HEK293 (cell line): ENCODE results near the gene HNRNPM.

Experiments used
- ATF2 ChIP-seq: fragments of 450-650 bp; formaldehyde crosslinking; IDR thresholded peaks from 2 replicates; pipeline ENCODE4 v1.5.1; 2016; ENCODE audit warnings: missing biosample characterization, missing genetic modification characterization, low read depth
- BCL11B ChIP-seq: fragments of 450-650 bp; formaldehyde crosslinking; IDR thresholded peaks from 2 replicates; pipeline ENCODE4 v1.5.1; 2016; ENCODE audit warnings: low read depth, missing biosample characterization, missing genetic modification characterization
- HOXC10 ChIP-seq: sonication (generic); formaldehyde crosslinking; IDR thresholded peaks from 2 replicates; pipeline ENCODE4 v1.8.1; 2023; ENCODE audit warnings: mild to moderate bottlenecking, missing genetic modification reagents
- REST ChIP-seq: fragments of 450-650 bp; formaldehyde crosslinking; IDR thresholded peaks from 2 replicates; pipeline ENCODE4 v1.5.1; 2016; ENCODE audit warnings: missing biosample characterization, missing genetic modification characterization
- SETDB1 ChIP-seq: IDR thresholded peaks from one replicate; pipeline ENCODE4 v1.6.1; 2017; ENCODE audit warnings: mild to moderate bottlenecking, low read length, moderate library complexity, mixed read lengths; ENCODE audit not compliant: insufficient read length
- SP3 ChIP-seq: fragments of 450-650 bp; formaldehyde crosslinking; IDR thresholded peaks from 2 replicates; pipeline ENCODE4 v1.5.1; 2016; ENCODE audit warnings: missing biosample characterization, missing genetic modification characterization
- ZNF155 ChIP-seq: fragments of 450-650 bp; formaldehyde crosslinking; IDR thresholded peaks from 2 replicates; pipeline ENCODE4 v1.5.1; 2016; ENCODE audit warnings: missing biosample characterization, missing genetic modification characterization
- ZNF169 ChIP-seq: fragments of 450-650 bp; formaldehyde crosslinking; IDR thresholded peaks from 2 replicates; pipeline ENCODE4 v1.5.1; 2016; ENCODE audit warnings: missing biosample characterization, missing genetic modification characterization
- ZNF292 ChIP-seq: fragments of 450-650 bp; formaldehyde crosslinking; IDR thresholded peaks from 2 replicates; pipeline ENCODE4 v1.5.1; 2016; ENCODE audit warnings: low read depth, missing biosample characterization, missing genetic modification characterization, borderline replicate concordance
- ZNF391 ChIP-seq: fragments of 450-650 bp; formaldehyde crosslinking; IDR thresholded peaks from 2 replicates; pipeline ENCODE4 v1.5.1; 2016; ENCODE audit warnings: low read depth, missing biosample characterization, missing genetic modification characterization, borderline replicate concordance
- ZNF514 ChIP-seq: fragments of 450-650 bp; formaldehyde crosslinking; IDR thresholded peaks from 2 replicates; pipeline ENCODE4 v1.5.1; 2016; ENCODE audit warnings: missing biosample characterization, missing genetic modification characterization
- ZNF530 ChIP-seq: fragments of 450-650 bp; formaldehyde crosslinking; IDR thresholded peaks from 2 replicates; pipeline ENCODE4 v1.5.1; 2016; ENCODE audit warnings: low read depth, missing biosample characterization, missing genetic modification characterization
- ZNF645 ChIP-seq: fragments of 450-650 bp; formaldehyde crosslinking; IDR thresholded peaks from 2 replicates; pipeline ENCODE4; 2016; ENCODE audit warnings: missing biosample characterization, missing genetic modification characterization
- ZNF707 ChIP-seq: fragments of 450-650 bp; formaldehyde crosslinking; IDR thresholded peaks from 2 replicates; pipeline ENCODE4 v1.5.1; 2016; ENCODE audit warnings: missing biosample characterization, missing genetic modification characterization
- ZNF776 ChIP-seq: fragments of 450-650 bp; formaldehyde crosslinking; IDR thresholded peaks from 2 replicates; pipeline ENCODE4 v1.5.0; 2017; ENCODE audit warnings: missing biosample characterization, missing genetic modification characterization, borderline replicate concordance
- ZNF792 ChIP-seq: fragments of 450-650 bp; formaldehyde crosslinking; IDR thresholded peaks from 2 replicates; pipeline ENCODE4 v1.5.1; 2016; ENCODE audit warnings: missing biosample characterization, missing genetic modification characterization
- ZNF830 ChIP-seq: fragments of 450-650 bp; IDR thresholded peaks from 2 replicates; pipeline ENCODE4 v1.5.0; 2018; ENCODE audit warnings: missing biosample characterization, missing genetic modification characterization, low read depth, mild to moderate bottlenecking, moderate library complexity
- ZNF837 ChIP-seq: fragments of 450-650 bp; formaldehyde crosslinking; IDR thresholded peaks from 2 replicates; pipeline ENCODE4 v1.5.1; 2016; ENCODE audit warnings: missing biosample characterization, missing genetic modification characterization
- TF ChIP-seq, protein P1 (sequence below): fragments of 450-650 bp; formaldehyde crosslinking; IDR thresholded peaks from 2 replicates; pipeline ENCODE4 v1.5.1; 2016; ENCODE audit warnings: missing biosample characterization, missing genetic modification characterization
- TF ChIP-seq, protein P2 (sequence below): fragments of 450-650 bp; formaldehyde crosslinking; IDR thresholded peaks from 2 replicates; pipeline ENCODE4 v1.5.1; 2016; ENCODE audit warnings: missing biosample characterization, missing genetic modification characterization, borderline replicate concordance
- TF ChIP-seq, protein P3 (sequence below): fragments of 450-650 bp; formaldehyde crosslinking; IDR thresholded peaks from 2 replicates; pipeline ENCODE4 v1.5.1; 2017; ENCODE audit warnings: missing biosample characterization, missing genetic modification characterization
- TF ChIP-seq, protein P4 (sequence below): fragments of 450-650 bp; formaldehyde crosslinking; IDR thresholded peaks from 2 replicates; pipeline ENCODE4 v1.5.1; 2016; ENCODE audit warnings: missing biosample characterization, missing genetic modification characterization

HNRNPM gene

DNA sequence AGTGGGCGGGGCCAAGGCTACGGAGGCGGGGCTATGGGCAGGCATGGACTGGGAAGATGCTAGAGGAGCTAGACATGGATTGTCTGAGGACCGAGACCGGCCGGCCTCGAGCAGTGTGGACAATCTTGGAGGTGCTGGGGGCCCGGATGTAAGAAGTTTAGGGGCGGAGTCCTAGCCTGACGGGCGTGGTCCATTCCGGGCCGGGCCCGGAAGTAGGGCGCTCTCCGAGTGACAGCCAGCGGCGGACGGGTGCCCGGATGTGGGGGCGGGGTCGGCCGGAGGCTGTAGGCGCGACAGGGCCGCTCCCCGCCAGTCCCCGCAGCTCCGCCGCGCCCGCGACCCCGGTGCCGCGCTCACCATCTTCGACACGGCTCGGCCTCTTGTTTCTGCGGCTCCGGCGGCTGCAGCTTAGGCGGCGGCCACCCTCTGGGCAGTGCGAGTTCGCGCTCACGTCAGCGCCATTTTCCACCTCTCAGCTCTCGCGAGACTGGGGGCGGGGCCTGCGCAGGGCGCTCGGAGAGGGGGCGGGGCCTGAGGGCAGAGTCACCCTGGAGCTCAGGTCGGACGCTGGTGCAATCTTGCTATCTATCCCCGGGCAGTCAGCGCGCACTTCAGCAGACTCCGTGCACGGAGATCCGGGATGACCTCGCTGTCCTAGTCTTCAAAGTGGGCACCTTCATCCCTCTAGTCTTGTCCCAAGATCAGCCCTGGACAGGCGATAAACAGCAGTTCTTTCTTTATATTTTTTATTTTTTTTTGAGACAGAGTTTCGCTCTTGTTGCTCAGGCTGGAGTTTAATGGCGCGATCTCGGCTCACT, 69.1 kb downstream of the HNRNPM start, which contains the start of gene ZNF414 (continued):
- no peak for TF ChIP-seq REST (tag by site-specific recombination)
- 0 out of 2 replicates have a peak, but pooled peaks have one; percentile 51 for TF ChIP-seq HOXC10 (CRISPR knock-in tag)
- no peak for TF ChIP-seq ZNF792 (tag by site-specific recombination)
- TF ChIP-seq ZNF830, result no peak
- TF ChIP-seq, protein P1, sequence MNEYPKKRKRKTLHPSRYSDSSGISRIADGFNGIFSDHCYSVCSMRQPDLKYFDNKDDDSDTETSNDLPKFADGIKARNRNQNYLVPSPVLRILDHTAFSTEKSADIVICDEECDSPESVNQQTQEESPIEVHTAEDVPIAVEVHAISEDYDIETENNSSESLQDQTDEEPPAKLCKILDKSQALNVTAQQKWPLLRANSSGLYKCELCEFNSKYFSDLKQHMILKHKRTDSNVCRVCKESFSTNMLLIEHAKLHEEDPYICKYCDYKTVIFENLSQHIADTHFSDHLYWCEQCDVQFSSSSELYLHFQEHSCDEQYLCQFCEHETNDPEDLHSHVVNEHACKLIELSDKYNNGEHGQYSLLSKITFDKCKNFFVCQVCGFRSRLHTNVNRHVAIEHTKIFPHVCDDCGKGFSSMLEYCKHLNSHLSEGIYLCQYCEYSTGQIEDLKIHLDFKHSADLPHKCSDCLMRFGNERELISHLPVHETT, result no peak
- no peak for TF ChIP-seq ZNF837 (tag by site-specific recombination)
- no peak for TF ChIP-seq BCL11B (tag by site-specific recombination)
- TF ChIP-seq ZNF645 (tag by site-specific recombination), result no peak
- TF ChIP-seq, protein P2, sequence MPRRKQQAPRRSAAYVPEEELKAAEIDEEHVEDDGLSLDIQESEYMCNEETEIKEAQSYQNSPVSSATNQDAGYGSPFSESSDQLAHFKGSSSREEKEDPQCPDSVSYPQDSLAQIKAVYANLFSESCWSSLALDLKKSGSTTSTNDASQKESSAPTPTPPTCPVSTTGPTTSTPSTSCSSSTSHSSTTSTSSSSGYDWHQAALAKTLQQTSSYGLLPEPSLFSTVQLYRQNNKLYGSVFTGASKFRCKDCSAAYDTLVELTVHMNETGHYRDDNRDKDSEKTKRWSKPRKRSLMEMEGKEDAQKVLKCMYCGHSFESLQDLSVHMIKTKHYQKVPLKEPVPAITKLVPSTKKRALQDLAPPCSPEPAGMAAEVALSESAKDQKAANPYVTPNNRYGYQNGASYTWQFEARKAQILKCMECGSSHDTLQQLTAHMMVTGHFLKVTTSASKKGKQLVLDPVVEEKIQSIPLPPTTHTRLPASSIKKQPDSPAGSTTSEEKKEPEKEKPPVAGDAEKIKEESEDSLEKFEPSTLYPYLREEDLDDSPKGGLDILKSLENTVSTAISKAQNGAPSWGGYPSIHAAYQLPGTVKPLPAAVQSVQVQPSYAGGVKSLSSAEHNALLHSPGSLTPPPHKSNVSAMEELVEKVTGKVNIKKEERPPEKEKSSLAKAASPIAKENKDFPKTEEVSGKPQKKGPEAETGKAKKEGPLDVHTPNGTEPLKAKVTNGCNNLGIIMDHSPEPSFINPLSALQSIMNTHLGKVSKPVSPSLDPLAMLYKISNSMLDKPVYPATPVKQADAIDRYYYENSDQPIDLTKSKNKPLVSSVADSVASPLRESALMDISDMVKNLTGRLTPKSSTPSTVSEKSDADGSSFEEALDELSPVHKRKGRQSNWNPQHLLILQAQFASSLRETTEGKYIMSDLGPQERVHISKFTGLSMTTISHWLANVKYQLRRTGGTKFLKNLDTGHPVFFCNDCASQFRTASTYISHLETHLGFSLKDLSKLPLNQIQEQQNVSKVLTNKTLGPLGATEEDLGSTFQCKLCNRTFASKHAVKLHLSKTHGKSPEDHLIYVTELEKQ (tag by site-specific recombination), result no peak
- no peak for TF ChIP-seq ZNF530 (tag by site-specific recombination)
- no peak for TF ChIP-seq ZNF514 (tag by site-specific recombination)
- no peak for TF ChIP-seq ATF2
- TF ChIP-seq ZNF391, result peak; percentile 68; the same call in 1 of the 2 replicates
- TF ChIP-seq ZNF707, result no peak
- TF ChIP-seq, protein P3, sequence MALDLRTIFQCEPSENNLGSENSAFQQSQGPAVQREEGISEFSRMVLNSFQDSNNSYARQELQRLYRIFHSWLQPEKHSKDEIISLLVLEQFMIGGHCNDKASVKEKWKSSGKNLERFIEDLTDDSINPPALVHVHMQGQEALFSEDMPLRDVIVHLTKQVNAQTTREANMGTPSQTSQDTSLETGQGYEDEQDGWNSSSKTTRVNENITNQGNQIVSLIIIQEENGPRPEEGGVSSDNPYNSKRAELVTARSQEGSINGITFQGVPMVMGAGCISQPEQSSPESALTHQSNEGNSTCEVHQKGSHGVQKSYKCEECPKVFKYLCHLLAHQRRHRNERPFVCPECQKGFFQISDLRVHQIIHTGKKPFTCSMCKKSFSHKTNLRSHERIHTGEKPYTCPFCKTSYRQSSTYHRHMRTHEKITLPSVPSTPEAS (tag by site-specific recombination), result no peak
- no peak for TF ChIP-seq ZNF169
- TF ChIP-seq ZNF292 (tag by site-specific recombination), result no peak
- no peak for TF ChIP-seq ZNF776 (tag by site-specific recombination)
- no peak for TF ChIP-seq ZNF155
- peak; percentile 77 for TF ChIP-seq SP3 (tag by site-specific recombination)
- TF ChIP-seq, protein P4, sequence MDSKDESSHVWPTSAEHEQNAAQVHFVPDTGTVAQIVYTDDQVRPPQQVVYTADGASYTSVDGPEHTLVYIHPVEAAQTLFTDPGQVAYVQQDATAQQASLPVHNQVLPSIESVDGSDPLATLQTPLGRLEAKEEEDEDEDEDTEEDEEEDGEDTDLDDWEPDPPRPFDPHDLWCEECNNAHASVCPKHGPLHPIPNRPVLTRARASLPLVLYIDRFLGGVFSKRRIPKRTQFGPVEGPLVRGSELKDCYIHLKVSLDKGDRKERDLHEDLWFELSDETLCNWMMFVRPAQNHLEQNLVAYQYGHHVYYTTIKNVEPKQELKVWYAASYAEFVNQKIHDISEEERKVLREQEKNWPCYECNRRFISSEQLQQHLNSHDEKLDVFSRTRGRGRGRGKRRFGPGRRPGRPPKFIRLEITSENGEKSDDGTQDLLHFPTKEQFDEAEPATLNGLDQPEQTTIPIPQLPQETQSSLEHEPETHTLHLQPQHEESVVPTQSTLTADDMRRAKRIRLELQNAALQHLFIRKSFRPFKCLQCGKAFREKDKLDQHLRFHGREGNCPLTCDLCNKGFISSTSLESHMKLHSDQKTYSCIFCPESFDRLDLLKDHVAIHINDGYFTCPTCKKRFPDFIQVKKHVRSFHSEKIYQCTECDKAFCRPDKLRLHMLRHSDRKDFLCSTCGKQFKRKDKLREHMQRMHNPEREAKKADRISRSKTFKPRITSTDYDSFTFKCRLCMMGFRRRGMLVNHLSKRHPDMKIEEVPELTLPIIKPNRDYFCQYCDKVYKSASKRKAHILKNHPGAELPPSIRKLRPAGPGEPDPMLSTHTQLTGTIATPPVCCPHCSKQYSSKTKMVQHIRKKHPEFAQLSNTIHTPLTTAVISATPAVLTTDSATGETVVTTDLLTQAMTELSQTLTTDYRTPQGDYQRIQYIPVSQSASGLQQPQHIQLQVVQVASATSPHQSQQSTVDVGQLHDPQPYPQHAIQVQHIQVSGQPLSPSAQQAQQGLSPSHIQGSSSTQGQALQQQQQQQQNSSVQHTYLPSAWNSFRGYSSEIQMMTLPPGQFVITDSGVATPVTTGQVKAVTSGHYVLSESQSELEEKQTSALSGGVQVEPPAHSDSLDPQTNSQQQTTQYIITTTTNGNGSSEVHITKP (tag by site-specific recombination), result peak; percentile 55; the same call in 1 of the 2 replicates
- TF ChIP-seq SETDB1, result no peak
